Measurements from ENCODE around the gene PCSK4. TPM values are rescaled to one million over a fixed set of nuclear protein-coding genes. Genes with fewer than 3 reads are reported as not detected.

The PCSK4 gene
- total RNA-seq, 1 donor from 2014 or later, result 2.8 TPM

DNA sequence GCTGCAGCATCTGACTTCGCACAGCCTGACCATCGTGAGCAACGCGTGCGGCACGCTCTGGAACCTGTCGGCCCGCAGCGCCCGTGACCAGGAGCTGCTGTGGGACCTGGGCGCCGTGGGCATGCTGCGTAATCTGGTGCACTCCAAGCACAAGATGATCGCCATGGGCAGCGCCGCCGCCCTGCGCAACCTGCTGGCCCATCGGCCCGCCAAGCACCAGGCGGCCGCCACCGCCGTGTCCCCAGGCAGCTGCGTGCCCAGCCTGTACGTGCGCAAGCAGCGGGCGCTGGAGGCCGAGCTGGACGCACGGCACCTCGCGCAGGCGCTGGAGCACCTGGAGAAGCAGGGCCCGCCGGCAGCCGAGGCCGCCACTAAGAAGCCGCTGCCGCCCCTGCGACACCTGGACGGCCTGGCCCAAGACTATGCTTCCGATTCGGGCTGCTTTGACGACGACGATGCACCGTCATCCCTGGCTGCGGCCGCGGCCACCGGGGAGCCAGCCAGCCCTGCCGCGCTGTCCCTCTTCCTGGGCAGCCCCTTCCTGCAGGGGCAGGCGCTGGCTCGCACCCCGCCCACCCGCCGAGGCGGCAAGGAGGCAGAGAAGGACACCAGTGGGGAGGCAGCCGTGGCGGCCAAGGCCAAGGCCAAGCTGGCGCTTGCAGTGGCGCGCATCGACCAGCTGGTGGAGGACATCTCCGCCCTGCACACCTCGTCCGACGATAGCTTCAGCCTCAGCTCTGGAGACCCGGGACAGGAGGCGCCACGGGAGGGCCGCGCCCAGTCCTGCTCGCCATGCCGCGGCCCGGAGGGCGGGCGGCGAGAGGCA is 24.7 kb downstream of the PCSK4 start:
- intact Hi-C loops (cut with micrococcal nuclease), result no loop called here
- peak; percentile 58 for ATAC-seq
- peak; percentile 66 for DNase-seq

- ATAC-seq (no peak), DNase-seq (no peak)
- intact Hi-C loops (cut with micrococcal nuclease), result no loop called here
Observed at GRCh38 chr19:1461862-1462261, 28.3 kb downstream of the PCSK4 start.

- DNase-seq (no peak), ATAC-seq (no peak)
- intact Hi-C loops (cut with micrococcal nuclease), result no loop called here
Observed at GRCh38 chr19:1460033-1460995, 29.8 kb downstream of the PCSK4 start.

GRCh38 chr19:1459479-1459878 is 30.7 kb downstream of the PCSK4 start:
- DNase-seq (no peak), ATAC-seq (no peak)
- intact Hi-C loops (cut with micrococcal nuclease), result no loop called here

GRCh38 chr19:1457892-1458291 is 32.3 kb downstream of the PCSK4 start:
- DNase-seq (no peak), ATAC-seq (no peak)
- intact Hi-C loops (cut with micrococcal nuclease), result no loop called here

DNA sequence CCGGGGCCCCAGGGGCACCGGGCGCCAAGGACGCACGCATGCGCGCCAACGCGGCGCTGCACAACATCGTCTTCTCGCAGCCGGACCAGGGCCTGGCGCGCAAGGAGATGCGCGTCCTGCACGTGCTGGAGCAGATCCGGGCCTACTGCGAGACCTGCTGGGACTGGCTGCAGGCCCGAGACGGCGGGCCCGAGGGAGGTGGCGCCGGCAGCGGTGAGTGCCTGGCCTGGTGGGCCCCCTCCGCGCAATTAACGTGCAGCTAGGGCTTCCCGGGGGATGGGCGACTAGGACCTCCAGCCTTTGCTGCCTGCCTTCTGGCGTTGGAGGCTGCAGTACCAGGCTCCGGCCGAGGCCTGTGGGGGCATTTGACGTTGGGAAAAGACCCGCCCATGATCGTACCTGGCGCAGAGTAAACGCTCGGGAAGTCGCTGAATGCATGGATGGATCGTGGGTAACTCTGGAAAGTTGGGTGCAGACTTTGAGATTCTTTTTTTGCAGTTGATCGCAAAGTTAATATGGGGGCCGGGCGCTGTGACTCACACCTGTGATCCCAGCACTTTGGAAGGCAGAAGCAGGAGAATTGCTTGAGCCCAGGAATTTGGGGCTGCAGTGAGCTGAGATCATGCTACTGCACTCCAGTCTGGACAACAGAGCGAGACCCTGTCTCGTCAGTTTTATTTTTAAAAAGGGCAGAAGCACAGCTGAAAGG is 33.0 kb downstream of the PCSK4 start:
- intact Hi-C loops (cut with micrococcal nuclease), result no loop called here
- ATAC-seq (no peak), DNase-seq (peak; percentile 35)

- DNase-seq (no peak), ATAC-seq (no peak)
- intact Hi-C loops (cut with micrococcal nuclease), result no loop called here
Observed at GRCh38 chr19:1456121-1456900, 33.8 kb downstream of the PCSK4 start.

DNA sequence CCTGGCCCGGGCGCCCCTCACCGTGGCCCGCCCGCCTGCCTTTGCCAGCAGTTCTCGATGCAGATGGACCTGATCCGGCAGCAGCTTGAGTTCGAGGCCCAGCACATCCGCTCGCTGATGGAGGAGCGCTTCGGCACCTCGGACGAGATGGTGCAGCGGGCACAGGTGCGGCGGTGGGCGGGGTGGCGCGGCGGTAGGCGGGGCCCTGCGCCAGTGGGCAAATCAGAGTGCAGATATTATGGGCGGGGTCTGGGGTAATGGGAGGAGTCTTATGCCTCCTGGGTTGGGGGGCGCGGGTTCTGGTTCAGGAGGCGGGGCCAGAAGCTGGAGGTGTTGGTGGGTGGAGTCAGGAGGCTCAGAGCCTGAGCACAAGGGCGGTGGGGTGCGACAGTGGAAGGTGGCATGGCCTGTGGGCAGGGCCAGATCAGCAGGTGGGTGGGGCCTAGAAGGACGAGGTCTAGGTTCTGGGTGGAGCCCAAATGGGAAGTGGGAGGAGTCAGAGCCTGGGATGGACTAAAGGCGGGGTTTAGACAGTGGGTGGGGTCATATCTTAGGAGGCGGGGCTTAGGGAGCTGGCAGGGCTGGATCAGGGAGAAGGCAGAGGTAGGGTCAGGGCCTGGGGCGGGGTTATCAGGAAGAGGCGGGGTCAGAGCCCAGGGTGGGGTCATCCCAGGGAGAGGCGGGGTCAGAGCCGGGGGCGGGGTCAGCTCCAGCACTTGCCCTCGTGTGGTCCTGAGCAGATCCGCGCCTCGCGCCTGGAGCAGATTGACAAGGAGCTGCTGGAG is 34.6 kb downstream of the PCSK4 start:
- ATAC-seq (peak; percentile 34), DNase-seq (peak; percentile 37)
- intact Hi-C loops (cut with micrococcal nuclease), result no loop called here

GRCh38 chr19:1455002-1455335 is 35.2 kb downstream of the PCSK4 start:
- ATAC-seq (no peak), DNase-seq (peak; percentile 24)
- intact Hi-C loops (cut with micrococcal nuclease), result no loop called here

- DNase-seq, result peak; percentile 58
- intact Hi-C loops (cut with micrococcal nuclease), result no loop called here
- peak; percentile 41 for ATAC-seq
Observed at GRCh38 chr19:1453525-1454364, 36.4 kb downstream of the PCSK4 start.

DNA sequence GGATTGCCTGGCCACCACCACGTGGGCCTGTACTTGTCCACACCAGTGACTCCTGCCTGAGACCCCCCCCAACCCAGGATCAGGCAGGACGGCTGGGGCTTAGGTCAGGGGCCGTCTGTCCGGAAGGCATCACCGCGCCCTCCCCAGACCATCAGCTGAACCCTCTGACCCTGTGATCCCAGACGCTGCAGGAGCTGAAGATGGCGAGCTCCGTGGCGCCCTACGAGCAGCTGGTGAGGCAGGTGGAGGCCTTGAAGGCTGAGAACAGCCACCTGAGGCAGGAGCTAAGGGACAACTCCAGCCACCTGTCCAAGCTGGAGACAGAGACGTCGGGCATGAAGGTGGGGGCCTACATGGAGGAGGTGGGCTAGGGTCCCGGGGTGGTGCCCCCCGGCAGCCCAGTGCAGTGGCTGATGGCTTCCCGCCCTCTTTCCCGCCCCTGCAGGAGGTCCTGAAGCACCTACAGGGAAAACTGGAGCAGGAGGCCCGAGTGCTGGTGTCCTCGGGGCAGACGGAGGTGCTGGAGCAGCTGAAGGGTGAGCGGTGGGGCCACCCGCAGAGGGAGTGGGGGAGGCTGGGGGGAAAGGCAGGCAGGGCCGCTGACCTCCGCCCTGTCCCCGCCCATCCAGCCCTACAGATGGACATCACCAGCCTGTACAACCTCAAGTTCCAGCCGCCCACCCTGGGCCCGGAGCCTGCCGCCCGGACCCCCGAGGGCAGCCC is 37.2 kb downstream of the PCSK4 start:
- peak; percentile 23 for DNase-seq
- ATAC-seq, result no peak
- intact Hi-C loops (cut with micrococcal nuclease), result no loop called here

GRCh38 chr19:1451916-1452801 is 38.0 kb downstream of the PCSK4 start:
- ATAC-seq, result no peak
- peak; percentile 7 for DNase-seq
- intact Hi-C loops (cut with micrococcal nuclease), result no loop called here

GRCh38 chr19:1450735-1451731 is 39.1 kb downstream of the PCSK4 start:
- DNase-seq (no peak), ATAC-seq (no peak)
- intact Hi-C loops (cut with micrococcal nuclease), result no loop called here
